WTC11 (cell line): ENCODE data around the gene MRPL19. TPM values are rescaled to one million over a fixed set of nuclear protein-coding genes. Genes with fewer than 3 reads are reported as not detected.
A peak's percentile ranks its signal among the peaks of the same experiment; 100 is the strongest.

Source experiments
- ATAC-seq: fragments of 200-7000 bp; cut with Tn5 transposase; 2 replicates; pipeline ENCODE4 v1.10.0; 2021; ENCODE audit warnings: mild to moderate bottlenecking, moderate library complexity
- CTCF ChIA-PET: fragments of 300-600 bp; sonication (Branson Sonifier 250); formaldehyde crosslinking; loops from one replicate; lab custom pipeline; 2021; ENCODE audit warnings: antibody characterized with exemption; lab: Charles Lee
- POLR2A ChIA-PET: fragments of 350-600 bp; sonication (Branson Sonifier 250); formaldehyde crosslinking; loops from one replicate; lab custom pipeline; 2021; ENCODE audit warnings: antibody characterized with exemption; lab: Charles Lee
- DNase-seq: peaks from one replicate; pipeline ENCODE4 v3.0.0; 2021; ENCODE audit warnings: low spot score
- H3K27ac Mint-ChIP-seq: 2 replicates; pipeline ENCODE4 v1.8.0; 2021; ENCODE audit warnings: mixed read lengths
- H3K27me3 Mint-ChIP-seq: 2 replicates; pipeline ENCODE4 v1.8.0; 2021; ENCODE audit warnings: low read depth, mild to moderate bottlenecking, moderate library complexity, mixed read lengths
- H3K36me3 Mint-ChIP-seq: 2 replicates; pipeline ENCODE4 v1.8.0; 2021; ENCODE audit warnings: mixed read lengths
- H3K4me1 Mint-ChIP-seq: 2 replicates; pipeline ENCODE4 v1.8.0; 2022; ENCODE audit warnings: mixed read lengths
- H3K4me3 Mint-ChIP-seq: 2 replicates; pipeline ENCODE4 v1.8.0; 2021; ENCODE audit warnings: mild to moderate bottlenecking, moderate library complexity, mixed read lengths
- H3K9me3 Mint-ChIP-seq: 2 replicates; pipeline ENCODE4 v1.8.0; 2021; ENCODE audit warnings: mixed read lengths
- AR ChIP-seq: fragments of 250-450 bp; sonication (Bioruptor Pico); IDR thresholded peaks from 2 replicates; pipeline ENCODE4 v1.9.0; 2021; ENCODE audit warnings: mild to moderate bottlenecking
- ATF2 ChIP-seq: sonication (generic); formaldehyde crosslinking; IDR thresholded peaks from 2 replicates; pipeline ENCODE4 v1.8.1; 2022; ENCODE audit warnings: low read depth, missing genetic modification reagents, borderline replicate concordance
- CTCF ChIP-seq: fragments of 200-600 bp; IDR thresholded peaks from 2 replicates; pipeline ENCODE4 v1.8.0; 2022; ENCODE audit warnings: antibody characterized with exemption
- FOXJ3 ChIP-seq: sonication (generic); formaldehyde crosslinking; IDR thresholded peaks from 2 replicates; pipeline ENCODE4 v1.9.0; 2021; ENCODE audit warnings: missing genetic modification reagents, mild to moderate bottlenecking, borderline replicate concordance
- NFYB ChIP-seq: sonication (generic); formaldehyde crosslinking; conservative IDR thresholded peaks from 2 replicates; pipeline ENCODE4 v1.8.0; 2022; ENCODE audit warnings: low read depth, missing genetic modification reagents
- NR2C2 ChIP-seq: sonication (generic); formaldehyde crosslinking; IDR thresholded peaks from 2 replicates; pipeline ENCODE4 v1.8.0; 2022; ENCODE audit warnings: mild to moderate bottlenecking, missing genetic modification reagents
- PREB ChIP-seq: sonication (generic); formaldehyde crosslinking; IDR thresholded peaks from 2 replicates; pipeline ENCODE4 v1.8.1; 2022; ENCODE audit warnings: mild to moderate bottlenecking, missing genetic modification reagents, moderate library complexity, borderline replicate concordance
- PRRX2 ChIP-seq: fragments of 250-450 bp; sonication (Bioruptor Pico); IDR thresholded peaks from 2 replicates; pipeline ENCODE4 v1.8.0; 2021; ENCODE audit warnings: mild to moderate bottlenecking
- TCF7 ChIP-seq: sonication (generic); formaldehyde crosslinking; IDR thresholded peaks from 2 replicates; pipeline ENCODE4 v1.8.0; 2022; ENCODE audit warnings: mild to moderate bottlenecking, low read depth, missing genetic modification reagents, moderate library complexity
- ZBTB43 ChIP-seq: sonication (generic); formaldehyde crosslinking; IDR thresholded peaks from 2 replicates; pipeline ENCODE4 v1.8.1; 2023; ENCODE audit warnings: mild to moderate bottlenecking, missing genetic modification reagents
- total RNA-seq: library from RNA; stranded (reverse); gene quantifications from 3 replicates; pipeline ENCODE4 v1.2.3, GENCODE V29; 2021

Gene MRPL19
- total RNA-seq, 1 experiment from 2014 or later: 65.8 TPM

- no peak for TF ChIP-seq AR (CRISPR knock-in tag)
- TF ChIP-seq CTCF: no peak
- no peak for TF ChIP-seq PRRX2
- no peak for TF ChIP-seq FOXJ3 (CRISPR knock-in tag)
Measured at GRCh38 chr2:75622929-75623328, 23.7 kb upstream of the MRPL19 start (continued).

- no peak overlapping the region for H3K27ac Mint-ChIP-seq
- POLR2A ChIA-PET: no interaction called here
- H3K4me3 Mint-ChIP-seq: no peak overlapping the region
- H3K36me3 Mint-ChIP-seq: no peaks in the 10 kb centered on the region
- no peaks in the 10 kb centered on the region for H3K27me3 Mint-ChIP-seq
- DNase-seq: peak; percentile 85
- ATAC-seq: peak; percentile 92
- CTCF ChIA-PET: interaction anchor here (0.5 to 1.7 kb wide), 36 partner anchors 9 to 719 kb away, joined by 3 to 24 read pairs (median 4); partner anchors contain the start of genes EVA1A and MRPL19
- no peaks in the 10 kb centered on the region for H3K9me3 Mint-ChIP-seq
- H3K4me1 Mint-ChIP-seq: peaks cover 9% of the 10 kb centered on the region
- TF ChIP-seq PRRX2 (no peak), CTCF (peak; percentile 78), NFYB (no peak)
Measured at GRCh38 chr2:75627902-75628504, 18.6 kb upstream of the MRPL19 start.

- peaks cover 9% of the 10 kb centered on the region for H3K4me1 Mint-ChIP-seq
- ChIA-PET CTCF (interaction anchor here (0.9 to 1.4 kb wide), 2 partner anchors 24 to 26 kb away, joined by 4 read pairs; no protein-coding TSS in a partner anchor), POLR2A (no interaction called here)
- ATAC-seq (peak; percentile 23), DNase-seq (no peak)
- TF ChIP-seq ZBTB43 (CRISPR knock-in tag) (no peak), NR2C2 (no peak), PREB (CRISPR knock-in tag) (no peak), ATF2 (CRISPR knock-in tag) (no peak), TCF7 (CRISPR knock-in tag) (no peak)
- H3K9me3 Mint-ChIP-seq: no peaks in the 10 kb centered on the region; the same call in 1 of the 2 replicates
- H3K36me3 Mint-ChIP-seq: no peaks in the 10 kb centered on the region
- no peak overlapping the region for H3K4me3 Mint-ChIP-seq
- no peak overlapping the region for H3K27ac Mint-ChIP-seq
- H3K27me3 Mint-ChIP-seq: no peaks in the 10 kb centered on the region
Measured at GRCh38 chr2:75632091-75632701, 14.4 kb upstream of the MRPL19 start.
